T1000 (cell line): Measurements from ENCODE around the gene CNTN5.

ENCODE experiments used
- DNase-seq: peaks from one replicate; lab custom pipeline; 2025; ENCODE audit warnings: mixed read lengths; lab: John Stamatoyannopoulos, UW

The CNTN5 gene

DNA sequence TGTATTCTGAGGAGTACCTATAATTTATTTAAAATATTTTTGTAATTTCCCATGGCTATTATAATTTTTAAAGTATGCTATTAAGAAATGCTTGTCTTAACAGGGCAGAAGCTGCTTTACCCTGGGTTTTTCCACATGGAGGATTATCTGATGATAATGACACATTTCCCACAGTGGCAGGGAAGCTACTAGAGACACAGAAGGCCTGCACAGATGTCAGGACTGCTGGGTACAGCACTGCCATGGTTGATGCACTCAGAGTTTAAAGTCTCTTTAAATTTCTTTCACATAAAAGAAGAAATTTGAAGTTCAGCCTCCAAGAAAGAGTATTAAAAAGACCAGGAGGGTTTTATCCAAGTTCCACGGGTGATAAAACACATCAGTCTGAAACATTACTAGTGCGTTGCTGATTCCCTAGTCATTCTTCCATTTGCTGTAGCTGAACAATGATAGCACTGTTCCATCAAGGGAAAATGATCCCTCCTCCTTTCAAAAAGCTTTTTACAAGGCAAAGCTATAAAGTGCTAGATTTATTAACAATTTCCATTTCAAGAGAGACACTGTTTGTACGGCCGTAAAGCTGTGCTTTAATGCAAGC is 363.0 kb downstream of the CNTN5 start:
- DNase-seq: no peak

DNA sequence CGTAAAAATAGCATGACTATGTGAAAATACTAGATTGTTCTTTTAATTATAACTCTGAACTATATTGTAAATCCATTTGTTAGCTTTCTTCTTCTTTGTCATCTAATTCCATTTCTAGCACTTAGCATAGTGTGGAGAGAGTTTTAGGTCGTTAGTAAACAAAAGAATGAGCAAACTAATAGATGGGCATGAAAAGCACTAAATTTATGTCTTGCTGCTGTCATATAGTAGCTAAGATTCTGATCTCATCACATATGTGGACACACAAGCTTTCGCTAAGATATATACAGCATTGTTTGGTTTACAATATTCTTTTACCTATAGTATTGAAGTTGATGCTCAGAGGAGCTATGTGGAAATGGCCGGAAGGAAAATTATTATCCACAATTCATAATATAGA is 370.5 kb downstream of the CNTN5 start:
- no peak for DNase-seq

DNA sequence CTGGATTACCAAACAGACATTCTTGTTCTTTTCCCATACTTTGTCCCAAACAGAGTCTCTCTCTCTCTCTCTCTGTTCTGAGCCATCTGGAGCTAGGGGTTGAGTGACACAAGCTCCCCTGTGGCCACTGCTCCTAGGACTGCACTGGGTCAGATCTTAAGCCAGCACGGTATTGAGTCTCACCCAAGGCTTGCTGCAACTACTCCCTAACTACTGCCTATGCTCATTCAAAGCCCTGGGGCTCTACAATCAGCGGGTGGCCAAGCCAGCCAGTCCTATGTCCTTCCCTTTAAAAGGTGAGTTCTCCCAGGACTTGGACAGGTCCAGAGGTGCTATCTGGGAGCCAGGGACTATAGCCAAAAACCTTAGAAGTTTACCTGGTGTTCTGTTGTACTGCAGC is 385.6 kb downstream of the CNTN5 start:
- DNase-seq: no peak

GRCh38 chr11:99410636-99411035 is 389.9 kb downstream of the CNTN5 start:
- no peak for DNase-seq

GRCh38 chr11:99418927-99419720 is 398.4 kb downstream of the CNTN5 start:
- no peak for DNase-seq

DNA sequence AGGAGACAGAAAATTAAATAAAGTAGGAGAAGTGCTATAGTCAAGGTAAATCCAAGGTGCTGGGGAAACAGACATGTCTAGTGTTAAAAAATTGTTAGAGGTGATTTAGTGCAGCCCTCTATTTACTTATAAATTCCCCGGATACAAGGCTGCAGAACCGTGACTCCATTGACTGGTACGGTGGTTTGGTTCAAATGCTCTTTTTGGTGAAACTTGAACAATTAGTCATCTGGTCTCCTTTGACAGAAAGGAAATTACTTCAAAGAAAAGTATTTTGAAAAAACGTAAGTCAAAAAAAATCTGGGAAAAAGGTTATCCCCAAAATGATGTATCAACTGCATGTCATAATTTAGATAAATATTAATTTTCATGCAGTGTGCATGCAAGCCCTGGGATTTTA is 399.2 kb downstream of the CNTN5 start:
- no peak for DNase-seq

DNA sequence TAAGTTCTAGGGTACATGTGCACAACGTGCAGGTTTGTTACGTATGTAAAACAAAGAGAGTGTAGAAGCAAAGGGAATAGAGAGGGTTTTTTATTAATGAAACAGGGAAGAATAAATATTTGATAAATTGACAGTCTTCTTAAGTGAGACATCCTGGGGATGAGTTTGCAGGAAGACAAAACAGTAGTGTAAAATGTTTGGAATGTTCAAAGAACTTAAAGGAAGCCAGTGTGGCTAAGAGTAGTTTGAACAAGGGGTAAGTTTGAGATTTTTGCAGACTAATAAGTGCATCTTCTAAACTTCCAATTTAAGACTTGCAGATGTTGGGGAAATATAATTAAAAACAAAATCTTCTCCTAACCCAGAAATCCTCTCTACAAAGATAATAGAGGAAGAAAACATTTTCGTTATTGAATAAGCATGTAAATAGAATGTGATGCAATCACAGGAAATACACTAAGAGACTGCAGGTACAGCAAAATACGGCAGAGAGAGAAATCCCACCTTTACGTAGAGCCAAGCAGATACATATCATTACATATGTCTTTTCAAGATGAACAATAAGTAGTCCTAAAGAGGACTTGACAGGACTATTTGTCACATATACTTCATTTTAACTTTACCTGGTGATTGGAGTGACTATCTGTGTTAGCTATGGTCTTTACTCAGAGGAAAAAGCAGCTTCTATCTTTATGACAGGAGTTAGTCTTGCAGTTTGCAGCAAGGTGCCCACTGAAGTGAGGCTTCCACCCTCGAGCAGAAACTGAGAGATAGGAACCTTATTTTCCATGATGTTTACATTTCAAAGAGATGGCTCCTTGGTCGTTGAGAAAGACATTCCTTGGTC is 402.1 kb downstream of the CNTN5 start:
- DNase-seq: no peak

DNA sequence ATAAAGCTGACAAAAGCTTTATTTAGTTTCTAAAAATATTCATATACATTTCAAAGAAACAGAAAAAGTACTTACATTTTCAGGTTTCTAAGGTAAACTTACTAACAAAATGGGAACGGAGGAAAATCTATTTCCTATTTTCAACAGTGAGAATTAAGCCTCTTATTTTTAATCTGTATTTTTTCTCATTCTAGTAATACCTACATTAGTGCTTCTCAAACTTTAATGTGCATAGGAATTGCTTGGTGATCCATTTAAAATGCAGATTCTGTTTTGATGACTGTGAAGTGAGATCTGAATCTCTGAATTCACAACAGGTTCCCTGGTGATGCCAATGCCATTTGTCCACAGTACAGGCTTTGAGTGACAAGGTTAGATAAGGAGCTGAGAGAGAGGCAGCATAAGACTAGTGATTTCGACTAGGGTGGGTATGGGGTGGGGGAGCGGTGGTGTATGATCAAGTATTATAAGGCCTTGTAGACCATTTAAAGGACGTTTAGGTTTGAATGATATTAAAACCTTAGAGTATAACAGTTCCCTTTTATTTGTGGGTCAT is 402.8 kb downstream of the CNTN5 start:
- no peak for DNase-seq

DNA sequence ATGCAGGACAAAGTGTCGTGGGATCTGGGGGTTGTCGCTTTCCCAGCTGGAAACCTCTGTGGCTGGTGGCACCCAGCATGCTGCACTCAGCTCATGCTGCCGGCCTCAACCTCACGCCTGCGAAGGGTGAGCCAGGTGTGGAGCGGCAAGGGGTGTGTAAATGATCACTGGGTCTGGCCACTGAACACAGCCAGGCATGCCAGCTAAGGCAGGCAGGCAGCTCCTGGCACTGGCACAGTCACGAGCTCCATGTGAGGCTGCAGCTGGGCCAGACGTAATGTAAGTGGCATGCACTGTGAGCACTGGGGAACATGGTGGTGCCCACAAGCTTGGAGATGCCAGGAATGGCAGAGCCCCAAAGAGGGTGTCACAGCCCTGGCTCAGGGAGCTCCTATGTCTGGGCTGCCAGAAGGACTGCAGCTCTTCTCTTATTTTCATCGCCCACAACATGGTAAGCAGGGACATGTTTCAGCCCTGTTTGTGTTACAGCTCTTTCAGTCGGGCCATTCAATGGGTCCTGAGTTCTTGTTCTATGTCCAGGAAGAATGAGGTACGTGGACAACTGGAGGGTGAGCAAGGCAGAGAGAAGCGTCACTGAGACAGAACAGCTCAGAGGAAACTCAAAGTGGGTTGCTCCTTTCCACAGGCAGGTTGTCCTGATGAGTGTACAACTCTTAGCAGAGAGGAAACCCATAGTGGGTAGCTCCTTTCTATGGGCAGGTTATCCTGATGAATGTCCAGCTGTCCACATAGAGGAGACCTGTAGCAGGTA is 403.8 kb downstream of the CNTN5 start:
- no peak for DNase-seq

DNA sequence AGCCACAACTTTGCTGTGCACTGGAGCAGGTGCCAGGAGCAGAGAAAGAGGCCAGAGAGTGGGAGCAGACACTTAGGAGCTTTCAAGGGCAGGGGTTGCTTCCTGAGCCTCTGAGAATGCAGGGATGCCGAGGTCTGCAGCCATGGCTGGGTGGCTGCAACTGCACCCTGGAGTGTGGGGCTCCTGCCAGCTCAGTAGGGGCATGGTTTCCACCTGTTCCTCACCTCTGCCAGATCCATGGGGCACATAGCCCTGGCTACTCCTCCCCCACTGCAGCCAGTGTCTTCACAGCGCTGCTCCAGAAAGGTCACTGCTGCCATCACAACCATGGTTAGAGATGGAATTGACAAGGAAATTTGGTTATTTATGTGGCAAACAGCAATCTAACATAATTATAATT is 404.8 kb downstream of the CNTN5 start:
- no peak for DNase-seq

- DNase-seq: no peak
These were observed 411.9 kb downstream of the CNTN5 start for GRCh38 chr11:99432677-99433076.

DNA sequence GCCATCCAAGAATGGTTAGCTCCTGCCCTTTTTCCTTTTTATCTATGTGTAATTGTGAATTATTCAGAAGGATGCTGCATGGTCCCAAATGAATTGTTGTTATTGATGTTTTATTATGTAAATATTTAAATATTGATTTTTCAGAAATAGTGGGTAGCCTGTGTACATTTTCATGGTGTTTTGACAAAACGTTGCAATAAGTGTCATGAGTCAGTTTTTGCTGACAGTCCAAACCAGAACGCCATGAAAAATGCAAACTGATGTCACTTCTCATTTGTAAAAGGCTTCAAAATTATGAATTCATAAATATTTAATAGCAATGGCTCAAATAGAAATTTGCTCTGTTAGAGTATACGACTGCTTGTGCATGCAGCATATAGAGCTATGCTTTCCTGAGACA is 422.5 kb downstream of the CNTN5 start:
- no peak for DNase-seq

- DNase-seq: no peak
These were observed 425.7 kb downstream of the CNTN5 start for GRCh38 chr11:99446400-99446799.

GRCh38 chr11:99449345-99449744 is 428.6 kb downstream of the CNTN5 start:
- DNase-seq: no peak

DNA sequence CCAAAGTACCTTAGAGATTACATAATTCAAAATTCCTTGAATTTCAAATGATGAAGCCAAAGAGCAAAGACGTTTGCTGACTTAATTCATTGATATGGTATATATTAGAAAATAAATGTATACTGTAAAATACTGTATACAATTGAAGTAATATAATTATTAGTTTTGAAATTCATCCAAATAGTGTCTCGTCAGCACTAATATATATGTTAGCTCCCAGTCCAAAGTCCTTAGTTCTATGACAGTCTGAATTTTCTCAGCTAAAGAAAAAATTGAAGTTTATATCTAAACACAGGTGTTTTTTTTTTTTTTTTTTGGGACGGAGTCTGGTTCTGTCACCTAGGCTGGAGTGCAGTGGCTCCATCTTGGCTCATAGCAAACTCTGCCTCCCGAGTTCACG is 431.3 kb downstream of the CNTN5 start:
- DNase-seq: no peak

DNA sequence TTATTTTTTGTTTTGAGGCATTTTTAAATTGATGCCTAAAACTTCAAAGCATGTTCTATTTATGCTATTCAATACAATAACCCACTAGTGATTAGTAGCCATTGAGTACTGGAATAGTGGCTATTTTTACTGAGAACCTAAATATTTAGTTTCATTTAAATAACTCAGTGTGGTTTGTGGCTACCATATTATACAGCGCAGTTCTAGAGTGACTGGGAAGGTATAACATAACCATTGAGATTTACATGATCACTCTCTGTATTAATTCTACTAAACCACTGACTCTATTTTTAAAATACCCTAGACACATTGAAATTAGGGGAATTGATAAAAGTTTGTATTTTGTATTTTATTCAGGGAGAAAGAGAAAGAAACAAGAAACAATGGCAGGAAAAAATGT is 441.2 kb downstream of the CNTN5 start:
- no peak for DNase-seq

GRCh38 chr11:99464985-99465384 is 444.2 kb downstream of the CNTN5 start:
- no peak for DNase-seq

DNA sequence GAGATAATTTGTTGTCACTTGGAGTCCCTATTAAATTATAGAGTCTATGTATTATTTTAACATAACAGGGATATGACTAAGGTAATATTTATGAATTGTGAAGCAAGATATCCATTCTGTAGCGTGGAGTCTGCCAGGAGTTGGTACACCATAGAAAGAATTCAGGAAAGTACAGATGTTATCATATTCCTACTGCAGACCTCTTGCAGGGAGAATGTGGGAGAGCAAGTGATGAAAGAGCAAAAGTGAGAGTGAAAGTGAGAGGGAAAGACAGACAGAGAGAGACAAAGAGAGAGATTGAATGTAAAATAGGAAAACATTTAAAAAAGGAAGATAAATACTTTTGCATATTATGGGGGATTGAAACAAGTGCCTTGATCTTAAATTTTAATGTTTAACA is 468.8 kb downstream of the CNTN5 start:
- no peak for DNase-seq

GRCh38 chr11:99494065-99494464 is 473.3 kb downstream of the CNTN5 start:
- DNase-seq: no peak

DNA sequence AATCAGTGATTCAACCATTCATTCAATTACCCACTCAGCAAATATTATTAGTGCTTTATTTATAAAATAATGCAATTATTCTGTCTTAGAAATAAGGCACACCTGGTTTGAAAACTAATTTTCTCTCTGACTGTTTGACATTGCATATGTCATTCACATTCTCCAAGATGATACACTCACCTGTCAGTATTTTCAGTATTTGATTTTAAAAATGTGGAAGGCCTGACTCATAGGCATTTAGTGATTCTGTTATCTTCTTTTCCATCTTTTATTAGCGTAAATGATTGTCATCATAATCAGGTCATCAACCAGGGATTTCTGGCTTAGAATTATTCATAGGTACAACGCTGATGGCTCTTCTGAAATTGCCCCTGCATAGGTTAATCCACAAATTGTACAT is 480.9 kb downstream of the CNTN5 start:
- DNase-seq: no peak

DNA sequence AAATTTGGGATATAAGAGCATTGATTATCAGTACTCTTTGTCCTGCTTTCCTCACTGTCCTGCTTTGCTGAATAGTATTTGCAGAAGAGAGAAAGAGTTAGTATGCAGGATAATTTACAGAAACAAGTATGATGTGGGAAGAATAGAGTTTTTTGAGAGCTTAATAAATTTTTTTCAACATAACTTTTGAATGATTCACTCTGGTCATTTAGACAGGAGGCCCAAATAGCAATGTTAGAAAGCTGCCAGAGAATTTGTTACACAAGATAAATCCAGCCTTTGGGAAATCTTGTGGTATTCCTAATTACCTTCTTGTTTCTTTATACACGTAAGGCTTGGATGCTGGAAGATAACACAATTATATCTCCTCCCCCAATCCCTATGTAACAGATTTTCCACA is 484.6 kb downstream of the CNTN5 start:
- no peak for DNase-seq

- no peak for DNase-seq
These were observed 485.1 kb downstream of the CNTN5 start for GRCh38 chr11:99505831-99506230.
